ENCODE measurements around the gene HSPA6.
"Not testable (repeated sequence)": the region's sequence is repeated elsewhere in the genome, so short reads cannot be mapped to it uniquely, and the experiment has no call there.

GRCh38 chr1:161554815-161555417 lies 30.6 kb downstream of the HSPA6 start:
- TF ChIP-seq CTCF, POLR2A (IDR thresholded peaks at IDR 0.05): not testable (repeated sequence)
